Hematopoietic multipotent progenitor cell treated with erythropoietin and hydrocortisone succinate and interleukin-3 and kit ligand, for 15 days (in vitro differentiated cells): ENCODE results near the gene MAML2.

Source experiments
- DNase-seq: peaks from one replicate; pipeline ENCODE4 v3.0.0-alpha.2; 2015; ENCODE audit warnings: low spot score

MAML2 gene

DNA sequence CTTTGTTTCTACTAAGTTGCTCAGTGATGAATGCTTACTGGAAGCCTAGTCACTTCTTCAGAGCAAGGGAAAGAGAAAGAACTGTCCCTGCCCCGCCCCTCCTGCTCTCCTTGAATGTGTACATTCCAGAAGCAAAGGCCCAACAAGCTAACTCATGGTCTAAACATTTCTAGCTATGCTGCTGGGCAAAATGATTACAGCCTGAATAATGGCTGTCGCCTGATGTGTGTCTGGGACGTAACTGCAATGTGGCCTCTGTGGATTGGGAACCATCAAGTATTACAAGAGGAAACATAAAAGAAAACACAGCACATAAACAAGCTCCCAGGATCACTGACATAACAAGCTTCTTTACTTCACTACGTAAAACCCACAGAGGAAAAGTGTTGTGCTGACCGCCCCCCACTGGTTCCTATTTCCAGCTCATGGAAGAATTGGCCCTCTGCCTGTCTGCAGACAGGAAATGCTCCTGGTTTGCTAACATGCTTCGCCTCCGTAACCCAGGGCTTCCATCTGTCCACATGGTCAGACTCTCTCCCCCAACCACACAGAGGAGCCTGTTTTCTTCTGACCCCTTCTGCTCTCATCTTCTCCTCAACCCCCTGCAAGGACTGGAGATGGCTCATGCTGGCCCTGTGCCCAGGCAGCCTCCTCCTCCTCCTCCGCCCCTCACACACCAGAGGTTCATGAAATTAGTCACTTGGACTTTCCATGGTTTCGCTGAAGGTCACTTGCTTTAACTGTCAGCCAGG, 187.2 kb downstream of the MAML2 start:
- no peak for DNase-seq

DNA sequence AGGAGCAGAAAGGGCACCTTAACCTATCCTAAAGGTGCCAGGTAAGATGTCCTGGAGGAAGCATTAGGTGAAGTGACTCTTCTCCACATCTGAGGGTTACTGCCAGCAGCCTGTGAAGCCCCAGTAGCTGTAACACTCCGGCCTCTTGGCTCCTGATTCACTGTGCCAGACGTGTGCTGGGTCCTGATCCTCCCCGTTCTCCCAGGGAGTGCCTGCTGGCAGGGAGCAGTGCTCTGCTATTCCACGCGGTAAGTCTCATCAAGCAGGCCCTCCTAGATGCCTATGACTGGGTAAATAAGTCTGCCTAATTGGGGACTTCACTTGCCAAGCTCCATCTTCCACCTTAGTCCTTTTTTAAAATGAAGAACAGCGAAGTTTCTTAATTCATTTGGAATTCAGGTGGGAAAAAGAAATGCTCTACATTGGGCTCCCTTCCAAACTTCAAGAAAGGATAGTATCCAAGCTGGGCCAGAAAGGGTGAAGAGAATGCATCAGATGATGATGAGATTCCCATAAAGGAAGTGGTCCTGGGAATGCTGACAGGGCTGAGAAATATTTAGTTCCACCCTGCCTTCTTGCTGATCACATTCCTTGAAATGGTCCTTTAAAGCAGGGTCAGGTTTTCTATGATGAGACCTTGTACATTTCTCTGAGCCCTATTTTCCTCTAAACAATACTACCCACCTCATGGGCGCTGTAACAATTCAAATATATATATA, 188.0 kb downstream of the MAML2 start:
- DNase-seq, result no peak

GRCh38 chr11:96152623-96153022, 190.4 kb downstream of the MAML2 start:
- no peak for DNase-seq

DNA sequence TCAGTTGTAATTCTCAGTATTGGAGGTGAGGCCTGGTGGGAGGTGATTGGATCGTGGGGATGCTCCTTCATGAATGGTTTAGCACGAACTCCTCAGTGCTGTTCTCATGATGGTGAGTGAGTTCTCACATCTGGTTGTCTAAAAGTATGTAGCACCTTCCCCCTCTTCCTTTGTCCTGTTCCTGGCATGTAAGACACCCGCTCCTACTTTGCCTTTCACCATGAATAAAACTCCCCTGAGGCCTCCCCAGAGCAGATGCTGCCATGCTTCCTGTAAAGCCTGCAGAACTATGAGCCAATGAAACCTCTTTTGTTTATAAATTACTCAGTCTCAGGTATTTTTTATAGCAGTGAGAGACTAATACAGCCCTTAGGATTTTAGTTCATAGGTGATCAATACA, 191.5 kb downstream of the MAML2 start:
- no peak for DNase-seq

GRCh38 chr11:96150609-96151008, 192.4 kb downstream of the MAML2 start:
- DNase-seq, result no peak

- DNase-seq, result no peak
Measured at GRCh38 chr11:96149743-96150555, 193.0 kb downstream of the MAML2 start.

- DNase-seq, result no peak
Measured at GRCh38 chr11:96147906-96148486, 195.0 kb downstream of the MAML2 start.

- no peak for DNase-seq
Measured at GRCh38 chr11:96147186-96147585, 195.8 kb downstream of the MAML2 start.

DNA sequence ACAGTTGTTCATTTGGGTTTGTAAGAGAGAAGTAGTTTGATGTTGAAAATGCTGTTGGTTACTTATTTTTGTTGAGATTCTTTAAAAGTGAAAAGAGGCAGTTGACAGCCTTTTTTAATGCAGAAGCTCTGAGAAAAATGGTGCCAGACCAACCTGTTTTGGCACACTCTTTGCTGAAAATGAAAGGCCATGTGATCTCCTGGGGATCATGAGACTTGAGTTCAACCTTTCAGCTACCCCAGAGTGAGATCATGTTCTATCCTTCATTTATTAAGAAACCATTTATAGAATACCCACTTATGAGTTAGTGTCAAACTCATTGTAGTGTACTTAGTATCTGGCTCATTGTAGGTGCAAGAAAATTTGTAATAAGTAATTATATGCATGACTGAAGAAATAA, 196.2 kb downstream of the MAML2 start:
- DNase-seq, result no peak

- no peak for DNase-seq
Measured at GRCh38 chr11:96145163-96145585, 197.8 kb downstream of the MAML2 start.

GRCh38 chr11:96144553-96144952, 198.4 kb downstream of the MAML2 start:
- DNase-seq, result no peak

- DNase-seq, result no peak
Measured at GRCh38 chr11:96143041-96143521, 199.9 kb downstream of the MAML2 start.

- DNase-seq, result no peak
Measured at GRCh38 chr11:96141626-96142025, 201.4 kb downstream of the MAML2 start.

- no peak for DNase-seq
Measured at GRCh38 chr11:96139691-96140090, 203.3 kb downstream of the MAML2 start.

- DNase-seq, result no peak
Measured at GRCh38 chr11:96137373-96137772, 205.6 kb downstream of the MAML2 start.

- no peak for DNase-seq
Measured at GRCh38 chr11:96136613-96137298, 206.2 kb downstream of the MAML2 start.

GRCh38 chr11:96134602-96135001, 208.4 kb downstream of the MAML2 start:
- no peak for DNase-seq

- DNase-seq, result no peak
Measured at GRCh38 chr11:96132437-96132836, 210.6 kb downstream of the MAML2 start.

- DNase-seq, result no peak
Measured at GRCh38 chr11:96130061-96130620, 212.9 kb downstream of the MAML2 start.

DNA sequence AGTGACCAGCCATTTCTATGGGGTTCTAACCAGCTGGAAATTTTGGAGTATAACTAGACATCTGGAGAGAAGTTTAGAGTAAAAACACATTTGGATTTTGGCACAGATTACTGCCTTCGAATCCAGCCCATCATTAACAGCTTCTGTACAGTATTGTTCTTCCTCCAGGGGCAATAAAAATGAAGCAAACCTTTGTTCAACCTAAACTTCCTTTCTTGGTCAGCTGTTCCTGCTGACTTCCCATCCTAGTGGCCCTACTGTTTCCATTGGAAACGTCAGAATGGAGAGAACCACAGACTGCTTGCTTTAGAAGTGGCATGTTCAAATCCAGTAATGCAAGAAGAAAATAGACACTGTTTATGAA, 215.4 kb downstream of the MAML2 start:
- DNase-seq, result no peak

DNA sequence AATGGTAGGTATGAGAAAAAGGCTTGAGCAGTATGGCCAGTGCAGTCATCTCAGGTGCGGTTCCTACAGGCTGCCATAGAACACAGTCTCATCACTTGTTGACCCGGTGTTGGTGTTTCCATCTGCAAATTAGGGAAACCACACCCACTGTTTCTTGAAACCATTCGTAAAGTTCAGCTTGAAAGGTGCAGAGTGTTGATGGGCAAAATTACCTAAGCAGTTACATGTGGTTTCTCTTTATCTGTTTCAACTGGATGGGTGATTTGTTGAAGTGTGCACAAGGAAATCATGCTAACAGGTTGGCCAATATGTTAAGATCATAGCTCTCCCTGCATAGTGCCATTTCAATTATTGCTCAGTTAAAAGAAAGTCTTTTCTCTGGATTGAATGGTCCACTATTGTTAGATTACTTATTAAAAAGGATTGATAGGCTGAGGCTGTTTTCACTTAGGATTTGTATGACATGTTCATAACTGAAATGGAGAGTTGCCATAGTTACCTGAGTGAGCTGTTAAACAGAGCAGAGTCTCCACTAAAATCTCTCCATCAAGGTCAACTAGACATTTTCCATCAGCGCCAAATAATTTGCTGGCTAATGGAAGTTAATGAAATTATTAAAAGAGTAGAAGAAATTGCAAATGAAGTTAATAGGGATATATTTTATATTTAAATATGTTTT, 215.9 kb downstream of the MAML2 start:
- DNase-seq, result no peak
